HepG2 (cell line): ENCODE results near the gene ANKRD49. TPM values are rescaled to one million over a fixed set of nuclear protein-coding genes. Genes with fewer than 3 reads are reported as not detected.

ENCODE experiments used
- AGO2 ChIP-seq: fragments of 200-400 bp; formaldehyde crosslinking; optimal IDR thresholded peaks from 2 replicates; pipeline ENCODE3; 2017; ENCODE audit warnings: mild to moderate bottlenecking, low read depth, low read length, moderate library complexity
- AHR ChIP-seq: IDR thresholded peaks from 2 replicates; pipeline ENCODE4 v1.6.1; 2018; ENCODE audit warnings: missing genetic modification reagents, missing compliant biosample characterization
- ATF1 ChIP-seq: IDR thresholded peaks from 2 replicates; pipeline ENCODE4 v1.6.1; 2016; ENCODE audit warnings: mild to moderate bottlenecking, control low read depth
- CAMTA2 ChIP-seq: sonication (generic); formaldehyde crosslinking; IDR thresholded peaks from 2 replicates; pipeline ENCODE4 v1.4.0; 2020; ENCODE audit warnings: mild to moderate bottlenecking, missing genetic modification reagents, borderline replicate concordance
- DMTF1 ChIP-seq: sonication (generic); formaldehyde crosslinking; IDR thresholded peaks from 2 replicates; pipeline ENCODE4 v1.4.0; 2020; ENCODE audit warnings: mild to moderate bottlenecking, missing genetic modification reagents
- FOXJ3 ChIP-seq: sonication (generic); formaldehyde crosslinking; IDR thresholded peaks from 2 replicates; pipeline ENCODE4 v1.4.0; 2020; ENCODE audit warnings: missing genetic modification reagents, mild to moderate bottlenecking, borderline replicate concordance
- PLRG1 ChIP-seq: fragments of 450-650 bp; conservative IDR thresholded peaks from 2 replicates; pipeline ENCODE4 v1.6.1; 2016
- SRSF1 ChIP-seq: fragments of 200-400 bp; formaldehyde crosslinking; optimal IDR thresholded peaks from 2 replicates; pipeline ENCODE3; 2017; ENCODE audit warnings: mild to moderate bottlenecking, low read depth, low read length, moderate library complexity
- UBTF ChIP-seq: sonication (generic); formaldehyde crosslinking; IDR thresholded peaks from 2 replicates; pipeline ENCODE4 v1.4.0; 2020; ENCODE audit warnings: mild to moderate bottlenecking, missing genetic modification reagents
- ZBTB46 ChIP-seq: sonication (generic); formaldehyde crosslinking; IDR thresholded peaks from 2 replicates; pipeline ENCODE4 v1.4.0; 2020; ENCODE audit warnings: mild to moderate bottlenecking, missing genetic modification reagents, borderline replicate concordance
- ZNF124 ChIP-seq: sonication (generic); formaldehyde crosslinking; IDR thresholded peaks from 2 replicates; pipeline ENCODE4 v1.4.0; 2020; ENCODE audit warnings: missing genetic modification reagents
- ZNF317 ChIP-seq: sonication (generic); formaldehyde crosslinking; IDR thresholded peaks from 2 replicates; pipeline ENCODE4 v1.5.0; 2020; ENCODE audit warnings: mild to moderate bottlenecking, missing genetic modification reagents
- ZNF691 ChIP-seq: sonication (generic); formaldehyde crosslinking; IDR thresholded peaks from 2 replicates; pipeline ENCODE4 v1.4.0; 2020; ENCODE audit warnings: missing genetic modification reagents, low read depth, mild to moderate bottlenecking, borderline replicate concordance
- ZNF781 ChIP-seq: sonication (generic); formaldehyde crosslinking; IDR thresholded peaks from 2 replicates; pipeline ENCODE4 v1.5.1; 2020; ENCODE audit warnings: borderline replicate concordance, mild to moderate bottlenecking, missing genetic modification reagents; ENCODE audit errors: not compliant biosample characterization
- ZNF83 ChIP-seq: sonication (generic); formaldehyde crosslinking; IDR thresholded peaks from 2 replicates; pipeline ENCODE4 v1.4.0; 2020; ENCODE audit warnings: missing genetic modification reagents, mild to moderate bottlenecking, borderline replicate concordance
- ZSCAN29 ChIP-seq: sonication (generic); formaldehyde crosslinking; conservative IDR thresholded peaks from 2 replicates; pipeline ENCODE4 v1.4.0; 2020; ENCODE audit warnings: mild to moderate bottlenecking, missing genetic modification reagents
- polyA plus RNA-seq, 8 experiments: library from polyadenylated mRNA; depleted of rRNA in 3 of 8; stranded (reverse) in 7 of 8; unstranded in 1 of 8; fragments of >200 nt; fragmentation: Illumina TruSeq in 4 of 8; extraction: Trizol in 4 of 8; gene quantifications; 2 replicates each; pipeline versions ENCODE4 v1.2.1 to v1.2.3, GENCODE V29; 2011 to 2016; ENCODE audit warnings: low read depth in 4 of 8, missing spikeins in 1 of 8, mixed read lengths in 1 of 8; ENCODE audit not compliant: insufficient read depth in 1 of 8
- total RNA-seq, 5 experiments: library from RNA; depleted of rRNA; stranded (reverse); fragments of >200 nt; fragmentation: Illumina TruSeq; extraction: Trizol; gene quantifications; 2 replicates each; pipeline ENCODE4 v1.2.3, GENCODE V29; 2016; ENCODE audit warnings: low read depth in 1 of 5
- TF ChIP-seq, protein P1 (sequence below): sonication (generic); formaldehyde crosslinking; IDR thresholded peaks from 2 replicates; pipeline ENCODE4 v1.5.0; 2020; ENCODE audit warnings: mild to moderate bottlenecking, missing genetic modification reagents, moderate library complexity
- TF ChIP-seq, protein P2 (sequence below): sonication (generic); formaldehyde crosslinking; IDR thresholded peaks from 2 replicates; pipeline ENCODE4 v1.5.0; 2020; ENCODE audit warnings: missing genetic modification reagents

The ANKRD49 gene
- total and polyA plus RNA-seq, 2 of the 13 experiments (the other 11 are each of a cell fraction or from before 2014, with no cell fraction given) = 14.2 to 14.3 TPM

GRCh38 chr11:94493281-94494125 lies at the start of gene ANKRD49, which contains the start of gene MRE11 (continued):
- TF ChIP-seq DMTF1 (CRISPR knock-in tag) (no peak), ZNF317 (CRISPR knock-in tag) (peak; percentile 49; the same call in 1 of the 2 replicates), ZNF781 (CRISPR knock-in tag) (peak; percentile 89), ATF1 (peak; percentile 71), SRSF1 (peak; percentile 39), FOXJ3 (CRISPR knock-in tag) (0 out of 2 replicates have a peak, but pooled peaks have one; percentile 30), ZNF124 (CRISPR knock-in tag) (no peak), AGO2 (peak; percentile 65), ZSCAN29 (CRISPR knock-in tag) (peak; percentile 66; the same call in 1 of the 2 replicates), UBTF (CRISPR knock-in tag) (peak; percentile 62), ZNF83 (CRISPR knock-in tag) (no peak), PLRG1 (no peak), ZBTB46 (no peak), ZNF691 (CRISPR knock-in tag) (no peak), AHR (CRISPR knock-in tag) (peak; percentile 75; the same call in 1 of the 2 replicates), CAMTA2 (CRISPR knock-in tag) (no peak)
- TF ChIP-seq, protein P1, sequence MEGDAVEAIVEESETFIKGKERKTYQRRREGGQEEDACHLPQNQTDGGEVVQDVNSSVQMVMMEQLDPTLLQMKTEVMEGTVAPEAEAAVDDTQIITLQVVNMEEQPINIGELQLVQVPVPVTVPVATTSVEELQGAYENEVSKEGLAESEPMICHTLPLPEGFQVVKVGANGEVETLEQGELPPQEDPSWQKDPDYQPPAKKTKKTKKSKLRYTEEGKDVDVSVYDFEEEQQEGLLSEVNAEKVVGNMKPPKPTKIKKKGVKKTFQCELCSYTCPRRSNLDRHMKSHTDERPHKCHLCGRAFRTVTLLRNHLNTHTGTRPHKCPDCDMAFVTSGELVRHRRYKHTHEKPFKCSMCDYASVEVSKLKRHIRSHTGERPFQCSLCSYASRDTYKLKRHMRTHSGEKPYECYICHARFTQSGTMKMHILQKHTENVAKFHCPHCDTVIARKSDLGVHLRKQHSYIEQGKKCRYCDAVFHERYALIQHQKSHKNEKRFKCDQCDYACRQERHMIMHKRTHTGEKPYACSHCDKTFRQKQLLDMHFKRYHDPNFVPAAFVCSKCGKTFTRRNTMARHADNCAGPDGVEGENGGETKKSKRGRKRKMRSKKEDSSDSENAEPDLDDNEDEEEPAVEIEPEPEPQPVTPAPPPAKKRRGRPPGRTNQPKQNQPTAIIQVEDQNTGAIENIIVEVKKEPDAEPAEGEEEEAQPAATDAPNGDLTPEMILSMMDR (CRISPR knock-in tag) = no peak
- TF ChIP-seq, protein P2, sequence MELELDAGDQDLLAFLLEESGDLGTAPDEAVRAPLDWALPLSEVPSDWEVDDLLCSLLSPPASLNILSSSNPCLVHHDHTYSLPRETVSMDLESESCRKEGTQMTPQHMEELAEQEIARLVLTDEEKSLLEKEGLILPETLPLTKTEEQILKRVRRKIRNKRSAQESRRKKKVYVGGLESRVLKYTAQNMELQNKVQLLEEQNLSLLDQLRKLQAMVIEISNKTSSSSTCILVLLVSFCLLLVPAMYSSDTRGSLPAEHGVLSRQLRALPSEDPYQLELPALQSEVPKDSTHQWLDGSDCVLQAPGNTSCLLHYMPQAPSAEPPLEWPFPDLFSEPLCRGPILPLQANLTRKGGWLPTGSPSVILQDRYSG (CRISPR knock-in tag) = 0 out of 2 replicates have a peak, but pooled peaks have one; percentile 24
